NCI-H1092 treated with DMSO at 0.1 percent for 48 hours (cell line): ENCODE results near the gene DPM2.

ENCODE experiments used
- DNase-seq: peaks from one replicate; lab custom pipeline; 2025; lab: John Stamatoyannopoulos, UW

The DPM2 gene

GRCh38 chr9:127918183-127919107 is 19.2 kb downstream of the DPM2 start:
- no peak for DNase-seq

GRCh38 chr9:127917603-127918002 is 20.1 kb downstream of the DPM2 start:
- no peak for DNase-seq

GRCh38 chr9:127916720-127917581 is 20.7 kb downstream of the DPM2 start, which contains the start of gene ST6GALNAC4:
Gene ST6GALNAC4 (minus strand): TSS chr9:127917041. CDS start chr9:127916419, 622 bp downstream.
- peak; percentile 83 for DNase-seq

- DNase-seq: no peak
Measured at GRCh38 chr9:127915801-127916719, 21.6 kb downstream of the DPM2 start.

- no peak for DNase-seq
Measured at GRCh38 chr9:127915325-127915752, 22.3 kb downstream of the DPM2 start.

GRCh38 chr9:127913682-127914081 is 24.0 kb downstream of the DPM2 start:
- DNase-seq: no peak

GRCh38 chr9:127912882-127913281 is 24.8 kb downstream of the DPM2 start:
- no peak for DNase-seq

- DNase-seq: no peak
Measured at GRCh38 chr9:127912296-127912695, 25.4 kb downstream of the DPM2 start.

- no peak for DNase-seq
Measured at GRCh38 chr9:127910613-127911205, 26.9 kb downstream of the DPM2 start.

GRCh38 chr9:127909839-127910273 is 27.8 kb downstream of the DPM2 start:
- DNase-seq: no peak

GRCh38 chr9:127908660-127908926 is 29.1 kb downstream of the DPM2 start:
- DNase-seq: no peak

GRCh38 chr9:127907867-127908659 is 29.6 kb downstream of the DPM2 start:
- no peak for DNase-seq

GRCh38 chr9:127905788-127906191 is 31.9 kb downstream of the DPM2 start:
- no peak for DNase-seq

- DNase-seq: no peak
Measured at GRCh38 chr9:127905004-127905728, 32.5 kb downstream of the DPM2 start.

- peak; percentile 67 for DNase-seq
Measured at GRCh38 chr9:127904561-127905003, 33.1 kb downstream of the DPM2 start.

- DNase-seq: no peak
Measured at GRCh38 chr9:127903557-127904475, 33.8 kb downstream of the DPM2 start.

GRCh38 chr9:127899128-127899943 is 38.3 kb downstream of the DPM2 start, which contains the start of gene ST6GALNAC6:
Gene ST6GALNAC6 (minus strand): TSS chr9:127899603. CDS start chr9:127897981, 1,622 bp downstream.
- peak; percentile 34 for DNase-seq
